HepG2 (cell line): ENCODE measurements around the gene ONECUT3. TPM values are rescaled to one million over a fixed set of nuclear protein-coding genes. Genes with fewer than 3 reads are reported as not detected.

ENCODE experiments used
- ARID3A ChIP-seq: IDR thresholded peaks from 2 replicates; pipeline ENCODE4 v1.6.1; 2012; ENCODE audit warnings: low read depth, low read length, improper control_type of control experiment
- ARNT2 ChIP-seq: sonication (generic); formaldehyde crosslinking; IDR thresholded peaks from 2 replicates; pipeline ENCODE4 v1.8.0; 2022; ENCODE audit warnings: mild to moderate bottlenecking, low read depth, missing genetic modification reagents, moderate library complexity
- CSRNP1 ChIP-seq: sonication (generic); formaldehyde crosslinking; IDR thresholded peaks from 2 replicates; pipeline ENCODE4 v1.8.1; 2023; ENCODE audit warnings: mild to moderate bottlenecking, missing genetic modification reagents
- EZH2 ChIP-seq: conservative IDR thresholded peaks from 2 replicates; pipeline ENCODE4 v1.6.1; 2012; ENCODE audit warnings: mild to moderate bottlenecking, low read depth, low read length, moderate library complexity
- MAZ ChIP-seq, 2 experiments: sonication (generic) in 1 of 2; formaldehyde crosslinking in 1 of 2; IDR thresholded peaks; 2 replicates each; pipeline versions ENCODE4 v1.5.0 to v1.6.1; 2012 to 2020; ENCODE audit warnings: low read depth in 2 of 2, mild to moderate bottlenecking in 2 of 2, borderline replicate concordance in 1 of 2, improper control_type of control experiment in 1 of 2, low read length in 1 of 2, missing genetic modification reagents in 1 of 2, moderate library complexity in 1 of 2
- PBX3 ChIP-seq: sonication (generic); formaldehyde crosslinking; IDR thresholded peaks from 2 replicates; pipeline ENCODE4 v1.8.1; 2023; ENCODE audit warnings: missing genetic modification reagents, inconsistent platforms, borderline replicate concordance
- PLRG1 ChIP-seq: fragments of 450-650 bp; conservative IDR thresholded peaks from 2 replicates; pipeline ENCODE4 v1.6.1; 2016
- SALL1 ChIP-seq: sonication (generic); formaldehyde crosslinking; IDR thresholded peaks from 2 replicates; pipeline ENCODE4 v1.8.0; 2022; ENCODE audit warnings: mild to moderate bottlenecking, missing genetic modification reagents
- TAF15 ChIP-seq: fragments of 200-400 bp; formaldehyde crosslinking; IDR thresholded peaks from one replicate; pipeline ENCODE4 v1.6.1; 2018; ENCODE audit warnings: mild to moderate bottlenecking, low read depth, low read length; ENCODE audit not compliant: poor library complexity, severe bottlenecking
- TERF1 ChIP-seq: sonication (generic); formaldehyde crosslinking; IDR thresholded peaks from 2 replicates; pipeline ENCODE4 v1.8.0; 2022; ENCODE audit warnings: mild to moderate bottlenecking, missing genetic modification reagents, moderate library complexity
- UBTF ChIP-seq: sonication (generic); formaldehyde crosslinking; IDR thresholded peaks from 2 replicates; pipeline ENCODE4 v1.4.0; 2020; ENCODE audit warnings: mild to moderate bottlenecking, missing genetic modification reagents
- ZFP36L2 ChIP-seq: sonication (generic); formaldehyde crosslinking; IDR thresholded peaks from 2 replicates; pipeline ENCODE4 v1.4.0; 2020; ENCODE audit warnings: missing genetic modification reagents
- ZFX ChIP-seq: sonication (generic); formaldehyde crosslinking; IDR thresholded peaks from 2 replicates; pipeline ENCODE4 v1.4.0; 2020; ENCODE audit warnings: mild to moderate bottlenecking, low read depth, missing genetic modification reagents, moderate library complexity
- ZNF768 ChIP-seq: sonication (generic); formaldehyde crosslinking; IDR thresholded peaks from 2 replicates; pipeline ENCODE4 v1.4.0; 2020; ENCODE audit warnings: missing genetic modification reagents
- polyA plus RNA-seq, 8 experiments: library from polyadenylated mRNA; depleted of rRNA in 3 of 8; stranded (reverse) in 7 of 8; unstranded in 1 of 8; fragments of >200 nt; fragmentation: Illumina TruSeq in 4 of 8; extraction: Trizol in 4 of 8; gene quantifications; 2 replicates each; pipeline versions ENCODE4 v1.2.1 to v1.2.3, GENCODE V29; 2011 to 2016; ENCODE audit warnings: low read depth in 4 of 8, missing spikeins in 1 of 8, mixed read lengths in 1 of 8; ENCODE audit not compliant: insufficient read depth in 1 of 8
- total RNA-seq, 5 experiments: library from RNA; depleted of rRNA; stranded (reverse); fragments of >200 nt; fragmentation: Illumina TruSeq; extraction: Trizol; gene quantifications; 2 replicates each; pipeline ENCODE4 v1.2.3, GENCODE V29; 2016; ENCODE audit warnings: low read depth in 1 of 5

The ONECUT3 gene
- total and polyA plus RNA-seq, 2 of the 13 experiments (the other 11 are each of a cell fraction or from before 2014, with no cell fraction given): under 0.01 TPM; not detected in 1

- TF ChIP-seq MAZ (IDR thresholded peaks at IDR 0.05; ENCODE audit: borderline replicate concordance, low read depth, low read length) (peak; percentile 69; the same call in 1 of the 2 replicates), MAZ (CRISPR knock-in tag; IDR thresholded peaks at IDR 0.05; ENCODE audit: low read depth) (peak; percentile 75), EZH2 (no peak), UBTF (CRISPR knock-in tag) (peak; percentile 26; the same call in 1 of the 2 replicates), ZFX (CRISPR knock-in tag) (0 out of 2 replicates have a peak, but pooled peaks have one; percentile 24), PLRG1 (no peak), ARID3A (no peak), ZFP36L2 (CRISPR knock-in tag) (no peak), PBX3 (CRISPR knock-in tag) (no peak), SALL1 (CRISPR knock-in tag) (peak; percentile 60; the same call in 1 of the 2 replicates), ARNT2 (CRISPR knock-in tag) (0 out of 2 replicates have a peak, but pooled peaks have one; percentile 26), CSRNP1 (peak; percentile 58; the same call in 1 of the 2 replicates), TERF1 (CRISPR knock-in tag) (no peak), TAF15 (no peak), ZNF768 (peak; percentile 23; the same call in 1 of the 2 replicates)
Observed at GRCh38 chr19:1725100-1726064, 27.9 kb upstream of the ONECUT3 start (continued).
